SH-SY5Y (cell line): ENCODE measurements around the gene SCN3B.

Experiments used
- GATA2 ChIP-seq: IDR thresholded peaks from 2 replicates; pipeline ENCODE4 v1.6.1; 2011; ENCODE audit warnings: mild to moderate bottlenecking, low read depth, low read length
- GATA3 ChIP-seq: IDR thresholded peaks from 2 replicates; pipeline ENCODE4 v1.6.1; 2011; ENCODE audit warnings: low read depth, mild to moderate bottlenecking, low read length, moderate library complexity

Gene SCN3B

DNA sequence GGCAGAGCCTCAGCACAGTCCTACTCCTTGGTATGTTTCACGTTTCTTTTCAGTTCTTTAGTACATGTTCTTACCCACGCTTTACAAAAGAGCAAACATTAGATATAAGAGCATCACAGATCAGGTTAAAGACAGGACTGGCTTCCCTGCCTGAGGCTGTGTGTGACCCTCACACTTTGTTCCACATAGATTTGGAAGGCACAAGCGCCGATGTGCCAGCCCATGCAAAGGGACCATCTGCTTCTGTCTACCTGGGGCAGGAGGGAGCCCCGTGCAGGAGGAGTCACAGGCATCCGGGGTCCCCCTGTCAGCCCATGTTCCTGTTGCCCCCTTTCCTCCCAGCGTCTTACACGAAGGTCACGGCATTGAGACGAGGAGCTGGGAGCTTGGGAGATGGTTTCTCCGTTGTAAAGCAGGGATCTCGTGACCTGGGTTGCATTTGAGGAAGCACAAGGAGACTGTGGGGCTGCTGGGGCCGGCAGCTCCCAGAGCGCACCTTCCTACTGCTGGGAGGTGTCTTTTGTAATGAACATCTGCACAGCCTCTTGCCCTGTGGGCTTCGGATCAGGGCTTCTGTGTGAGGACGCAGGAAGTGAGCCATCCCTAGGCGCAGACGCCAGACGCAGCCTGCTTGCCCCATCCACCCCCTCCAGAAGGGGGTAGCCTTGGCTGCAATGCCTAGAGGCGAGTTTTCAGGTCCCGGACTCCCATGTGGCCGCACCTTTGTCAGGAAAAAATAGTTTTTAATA, 72.6 kb downstream of the SCN3B start:
- no peak for TF ChIP-seq GATA2
- TF ChIP-seq GATA3, result no peak

DNA sequence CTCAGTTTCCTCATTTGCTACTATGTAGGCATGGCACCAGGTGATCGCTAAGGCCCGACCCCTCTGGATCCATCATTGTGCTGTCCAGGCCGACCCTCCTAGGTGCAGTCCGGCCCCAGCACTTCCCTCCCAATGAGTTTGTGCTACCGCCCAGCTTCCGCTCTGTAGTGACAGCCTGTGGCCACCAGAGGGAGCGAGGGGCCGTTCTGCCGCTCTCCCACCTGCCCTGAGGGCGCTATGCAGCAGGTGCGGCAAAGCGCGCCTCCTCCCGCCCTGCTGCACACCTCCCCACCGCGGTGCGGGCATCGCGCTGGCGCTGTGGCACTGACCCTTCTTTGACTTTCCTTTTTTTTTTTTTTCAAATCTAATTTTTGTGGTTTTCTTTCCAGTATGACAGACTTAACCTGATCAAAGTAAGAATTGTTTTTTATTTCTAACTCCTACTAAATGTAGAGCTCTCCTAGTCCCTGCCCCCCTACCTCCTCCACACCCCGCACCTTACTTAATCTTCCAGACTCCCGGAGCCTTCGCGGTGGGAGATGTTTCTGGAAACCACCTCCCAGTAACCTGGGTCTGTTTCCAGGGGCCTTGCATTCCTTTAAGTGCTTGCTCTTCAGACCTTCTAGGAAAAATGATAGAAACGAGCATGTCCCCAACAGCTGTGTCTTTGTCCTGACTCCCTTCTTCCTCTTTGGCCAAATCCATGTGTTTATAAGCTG, 73.7 kb downstream of the SCN3B start:
- TF ChIP-seq GATA3, result no peak
- TF ChIP-seq GATA2, result no peak

DNA sequence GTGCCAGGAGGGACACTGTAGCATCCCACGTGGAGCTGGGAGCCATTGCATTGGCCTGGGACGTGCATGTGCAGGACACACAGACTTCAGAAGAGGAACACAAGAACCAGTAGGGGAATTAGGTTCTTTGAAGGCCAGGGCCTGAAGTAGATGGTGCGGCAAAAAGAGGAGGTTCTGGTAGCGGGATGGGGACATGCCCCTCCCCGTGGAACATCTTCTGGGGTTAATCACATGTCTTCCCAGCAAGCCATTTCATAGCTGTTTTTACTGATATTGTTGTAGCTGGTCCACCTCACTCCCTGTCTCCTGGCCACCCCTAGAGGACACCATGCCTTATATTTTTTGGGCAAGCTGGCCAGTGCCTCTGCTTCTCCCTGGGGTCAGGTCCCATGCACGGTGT, 74.3 kb downstream of the SCN3B start:
- no peak for TF ChIP-seq GATA3
- TF ChIP-seq GATA2, result no peak

DNA sequence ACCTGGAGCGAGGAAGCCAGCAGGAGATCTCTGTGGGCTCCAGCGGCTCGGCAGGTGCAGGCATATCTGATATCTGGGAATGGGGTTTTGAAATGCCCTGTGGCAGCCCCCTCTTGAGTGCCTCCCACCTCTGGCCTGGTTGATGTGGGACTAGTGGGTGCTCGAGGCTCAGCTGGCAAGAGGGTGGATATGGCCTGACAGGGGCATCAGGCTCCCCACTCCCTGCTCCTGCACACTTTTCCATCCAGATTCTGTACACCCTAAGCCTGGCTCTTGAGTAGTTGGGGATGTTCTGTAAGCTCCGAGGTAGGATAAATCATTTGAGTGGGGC, 75.0 kb downstream of the SCN3B start:
- TF ChIP-seq GATA3, result no peak
- no peak for TF ChIP-seq GATA2
